Type B pancreatic cell (in vitro differentiated cells): ENCODE data around the gene FGFR2. TPM values are rescaled to one million over a fixed set of nuclear protein-coding genes. Genes with fewer than 3 reads are reported as not detected.

ENCODE experiments used
- DNase-seq: peaks from one replicate; pipeline ENCODE4 v3.0.0; 2021; ENCODE audit warnings: mixed read lengths; ENCODE audit not compliant: unreplicated experiment; ENCODE audit errors: extremely low spot score
- H3K27ac Mint-ChIP-seq: 2 replicates; pipeline ENCODE4 v1.8.0; 2021; ENCODE audit warnings: mild to moderate bottlenecking, mixed read lengths
- H3K27me3 Mint-ChIP-seq: 2 replicates; pipeline ENCODE4 v1.8.0; 2021; ENCODE audit warnings: mixed read lengths
- H3K36me3 Mint-ChIP-seq: 2 replicates; pipeline ENCODE4 v1.8.0; 2021; ENCODE audit warnings: mixed read lengths
- H3K4me1 Mint-ChIP-seq: one replicate; pipeline ENCODE4 v1.8.0; 2021; ENCODE audit warnings: mixed read lengths; ENCODE audit not compliant: unreplicated experiment
- H3K4me3 Mint-ChIP-seq: 2 replicates; pipeline ENCODE4 v1.8.0; 2021; ENCODE audit warnings: mild to moderate bottlenecking, mixed read lengths
- H3K9me3 Mint-ChIP-seq: 2 replicates; pipeline ENCODE4 v1.8.0; 2021; ENCODE audit warnings: mixed read lengths
- long read RNA-seq: library from polyadenylated mRNA; unstranded; transcript quantifications from one replicate; pipeline ENCODE4 v2.0.0, GENCODE V29; 2020
- total RNA-seq: library from RNA; stranded (reverse); gene quantifications from 2 replicates; pipeline ENCODE4 v1.2.1, GENCODE V29; 2021; ENCODE audit warnings: low replicate concordance
- TF ChIP-seq, protein P1 (sequence below): fragments of 200-600 bp; sonication (generic); conservative IDR thresholded peaks from 2 replicates; pipeline ENCODE4 v1.5.0; 2021; ENCODE audit warnings: antibody characterized with exemption, mild to moderate bottlenecking

FGFR2 gene
- 68.8 and 173 TPM in 2 replicates for total RNA-seq
- long read RNA-seq, partial matches to known transcripts: 13 of 19 reads
- long read RNA-seq, other reads (novel, unspliced or antisense): 4 of 19 reads

DNA sequence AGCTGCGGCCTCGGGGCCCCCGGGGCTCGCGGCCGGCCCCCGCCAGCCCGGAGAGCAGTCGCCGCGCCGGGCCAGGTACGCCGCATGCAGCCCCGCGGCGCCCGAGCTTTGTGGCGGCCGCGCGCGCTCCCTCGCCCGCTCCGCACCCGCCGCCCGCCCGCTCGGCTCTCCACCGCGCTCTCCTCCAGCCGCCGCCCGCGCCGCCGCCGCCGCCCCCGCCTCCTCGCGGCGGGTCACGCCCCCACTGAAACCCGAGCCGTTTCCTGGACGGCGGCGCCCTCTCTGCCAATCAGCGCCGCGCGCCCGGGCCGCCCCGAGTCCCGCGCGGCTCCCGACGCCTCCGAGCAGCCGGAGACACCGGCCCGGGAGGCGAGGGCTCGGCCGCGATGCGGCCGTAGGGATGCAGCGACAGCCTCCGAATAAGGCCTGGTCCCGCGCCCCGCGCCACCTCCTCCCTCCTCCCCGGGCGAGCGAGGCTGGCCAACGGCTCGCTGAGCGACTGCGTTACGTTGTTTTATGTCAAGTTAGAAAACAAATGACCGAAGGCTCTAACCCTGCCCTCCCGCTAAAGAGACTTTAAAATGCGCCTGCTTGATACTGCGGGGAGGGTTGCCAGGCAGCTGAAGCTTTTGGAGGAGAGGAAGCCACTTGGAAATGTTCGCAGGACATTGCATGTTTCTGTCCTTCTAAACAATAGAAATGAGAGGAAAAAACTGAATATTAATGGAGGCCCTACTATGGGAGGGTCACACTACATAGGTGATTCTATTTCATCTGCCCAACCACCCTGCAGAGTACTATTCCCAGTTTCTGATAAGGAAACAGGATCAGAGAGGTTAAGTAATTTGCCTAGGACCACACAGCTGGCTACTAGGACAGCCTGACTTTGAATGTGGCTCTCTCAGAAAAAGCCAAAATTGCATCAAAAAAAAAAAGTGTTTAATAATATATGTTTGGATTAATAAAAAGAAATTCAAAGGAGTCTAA lies at the start of gene FGFR2:
Gene FGFR2 (minus strand): TSS at position 182 of the 987 bp plus-strand sequence. CDS start 4,627 bp downstream, outside the sequence.
- Mint-ChIP-seq H3K27me3 (peaks cover 3% of the 10 kb centered on the region), H3K4me1 (peaks cover 49% of the 10 kb centered on the region), H3K9me3 (no peaks in the 10 kb centered on the region), H3K36me3 (peaks cover 12% of the 10 kb centered on the region), H3K27ac (peak within 1 kb of the TSS; percentile 93), H3K4me3 (peak within 1 kb of the TSS; percentile 98)
- DNase-seq: peak; percentile 94
- TF ChIP-seq, protein P1, sequence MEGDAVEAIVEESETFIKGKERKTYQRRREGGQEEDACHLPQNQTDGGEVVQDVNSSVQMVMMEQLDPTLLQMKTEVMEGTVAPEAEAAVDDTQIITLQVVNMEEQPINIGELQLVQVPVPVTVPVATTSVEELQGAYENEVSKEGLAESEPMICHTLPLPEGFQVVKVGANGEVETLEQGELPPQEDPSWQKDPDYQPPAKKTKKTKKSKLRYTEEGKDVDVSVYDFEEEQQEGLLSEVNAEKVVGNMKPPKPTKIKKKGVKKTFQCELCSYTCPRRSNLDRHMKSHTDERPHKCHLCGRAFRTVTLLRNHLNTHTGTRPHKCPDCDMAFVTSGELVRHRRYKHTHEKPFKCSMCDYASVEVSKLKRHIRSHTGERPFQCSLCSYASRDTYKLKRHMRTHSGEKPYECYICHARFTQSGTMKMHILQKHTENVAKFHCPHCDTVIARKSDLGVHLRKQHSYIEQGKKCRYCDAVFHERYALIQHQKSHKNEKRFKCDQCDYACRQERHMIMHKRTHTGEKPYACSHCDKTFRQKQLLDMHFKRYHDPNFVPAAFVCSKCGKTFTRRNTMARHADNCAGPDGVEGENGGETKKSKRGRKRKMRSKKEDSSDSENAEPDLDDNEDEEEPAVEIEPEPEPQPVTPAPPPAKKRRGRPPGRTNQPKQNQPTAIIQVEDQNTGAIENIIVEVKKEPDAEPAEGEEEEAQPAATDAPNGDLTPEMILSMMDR: no peak

DNA sequence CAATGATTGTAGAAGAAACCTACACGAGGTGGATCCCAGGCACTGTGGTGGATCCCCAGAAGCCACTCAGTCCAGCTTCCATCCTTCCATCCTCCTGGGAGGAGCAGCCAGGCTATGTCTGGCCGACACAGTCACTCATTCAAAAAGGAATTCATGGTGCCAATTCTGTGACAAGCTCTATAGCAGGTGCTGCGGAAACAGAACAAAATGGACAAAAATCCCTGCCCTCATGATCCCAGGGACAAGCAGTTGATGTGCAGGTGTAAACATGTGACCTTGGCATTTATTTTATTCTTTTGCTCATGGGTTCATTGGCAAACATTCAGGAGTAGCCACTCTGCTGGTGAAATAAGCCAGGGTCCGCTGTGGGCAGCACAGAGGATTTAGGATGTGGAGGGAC lies 49.2 kb upstream of the FGFR2 start:
- Mint-ChIP-seq H3K36me3 (no peaks in the 10 kb centered on the region), H3K4me3 (no peak overlapping the region)

DNA sequence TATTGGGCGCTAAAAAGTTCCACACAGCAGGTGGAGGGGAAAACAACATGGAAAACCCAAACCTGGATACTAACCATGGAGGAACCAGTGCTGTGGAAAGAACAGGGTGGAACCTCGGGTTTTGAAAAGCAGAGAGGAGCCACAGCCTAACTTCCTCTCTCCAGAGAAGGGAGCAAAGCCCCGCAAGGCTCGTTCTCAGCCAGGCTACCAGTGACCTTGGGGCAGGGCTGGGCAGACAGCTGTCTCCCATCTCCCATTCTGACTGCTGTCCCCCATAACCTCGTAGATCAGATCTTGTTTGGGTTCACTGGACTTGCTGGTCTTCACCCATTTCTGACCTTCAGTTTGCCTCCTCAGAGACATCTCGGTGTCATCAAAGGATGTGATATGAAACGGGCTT lies 47.5 kb upstream of the FGFR2 start:
- no peaks in the 10 kb centered on the region for H3K36me3 Mint-ChIP-seq
- no peak overlapping the region for H3K4me3 Mint-ChIP-seq
- H3K27ac Mint-ChIP-seq: no peak overlapping the region
- H3K4me1 Mint-ChIP-seq: no peaks in the 10 kb centered on the region
- TF ChIP-seq, protein P1: no peak
- no peaks in the 10 kb centered on the region for H3K27me3 Mint-ChIP-seq
- no peak for DNase-seq
- peaks cover 7% of the 10 kb centered on the region for H3K9me3 Mint-ChIP-seq

More for the DNA sequence above, 49.2 kb upstream of the FGFR2 start:
- Mint-ChIP-seq H3K4me1 (no peaks in the 10 kb centered on the region), H3K27me3 (no peaks in the 10 kb centered on the region), H3K9me3 (no peaks in the 10 kb centered on the region), H3K27ac (no peak overlapping the region)
- no peak for DNase-seq
- TF ChIP-seq, protein P1: no peak

DNA sequence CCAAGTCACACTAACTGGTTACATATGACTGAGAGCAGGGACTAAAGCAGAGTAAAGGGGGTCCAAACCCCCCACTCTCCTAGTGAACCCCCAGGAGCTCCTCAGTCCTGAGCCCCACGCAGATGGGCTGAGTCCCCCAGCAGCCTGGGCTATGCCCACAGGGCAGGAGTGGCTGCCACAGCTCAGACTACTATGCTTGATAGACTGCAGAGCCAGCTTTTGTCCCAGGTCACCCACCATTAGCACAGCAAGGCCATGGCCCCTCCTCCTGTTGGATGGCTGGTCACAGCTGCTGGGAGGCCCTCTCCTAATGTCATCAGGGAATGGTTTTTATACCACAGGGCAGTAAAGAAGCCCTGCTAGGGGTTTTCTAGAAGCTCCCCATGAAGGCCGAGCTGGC lies 46.3 kb upstream of the FGFR2 start:
- no peak overlapping the region for H3K4me3 Mint-ChIP-seq
- peaks cover 7% of the 10 kb centered on the region for H3K9me3 Mint-ChIP-seq
- H3K27ac Mint-ChIP-seq: no peak overlapping the region
- H3K36me3 Mint-ChIP-seq: no peaks in the 10 kb centered on the region
- no peaks in the 10 kb centered on the region for H3K4me1 Mint-ChIP-seq
- no peaks in the 10 kb centered on the region for H3K27me3 Mint-ChIP-seq
- no peak for DNase-seq
- TF ChIP-seq, protein P1: no peak

DNA sequence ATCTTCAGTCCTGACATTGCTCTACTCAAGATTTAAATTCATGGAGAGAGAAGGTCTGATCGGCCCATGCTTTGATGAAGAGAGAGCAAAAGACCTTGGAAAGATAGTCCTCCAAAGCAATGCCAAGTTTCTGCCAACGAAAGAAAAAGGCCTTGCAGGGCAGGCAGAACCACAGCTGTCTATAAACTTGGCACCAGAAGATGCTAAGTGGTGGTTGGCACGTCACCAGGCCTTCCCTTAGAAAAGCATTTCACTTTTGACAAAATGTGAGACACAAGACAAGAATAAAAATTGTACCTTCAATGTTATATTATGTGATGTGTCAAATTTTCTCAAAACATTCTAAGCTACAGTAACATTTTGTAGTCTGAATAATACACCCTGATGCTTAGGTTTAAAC lies 42.0 kb upstream of the FGFR2 start:
- peaks cover 7% of the 10 kb centered on the region for H3K9me3 Mint-ChIP-seq
- DNase-seq: no peak
- TF ChIP-seq, protein P1: no peak
- no peaks in the 10 kb centered on the region for H3K36me3 Mint-ChIP-seq
- H3K27me3 Mint-ChIP-seq: no peaks in the 10 kb centered on the region
- no peak overlapping the region for H3K27ac Mint-ChIP-seq
- H3K4me1 Mint-ChIP-seq: no peaks in the 10 kb centered on the region
- H3K4me3 Mint-ChIP-seq: no peak overlapping the region
